Neural cell (in vitro differentiated cells): ENCODE measurements around the gene DNAJB8.

Experiments
- EP300 ChIP-seq: fragments of 450-650 bp; conservative IDR thresholded peaks from 2 replicates; pipeline ENCODE4 v1.6.1; 2014; ENCODE audit warnings: antibody characterized with exemption, mild to moderate bottlenecking, moderate library complexity; ENCODE audit not compliant: poor library complexity, severe bottlenecking
- EZH2 ChIP-seq: fragments of 200-600, 300-800 bp; shearing (Covaris generic), sonication (generic); IDR thresholded peaks from 2 replicates; pipeline ENCODE4 v1.6.1; 2014; ENCODE audit warnings: antibody characterized with exemption, low read length, borderline replicate concordance, mild to moderate bottlenecking; ENCODE audit not compliant: insufficient read depth, poor library complexity, severe bottlenecking
- POLR2AphosphoS5 ChIP-seq: IDR thresholded peaks from 2 replicates; pipeline ENCODE4 v1.6.1; 2012
- SMC3 ChIP-seq: fragments of 450-650 bp; conservative IDR thresholded peaks from 2 replicates; pipeline ENCODE4 v1.6.1; 2014; ENCODE audit warnings: antibody characterized with exemption, mild to moderate bottlenecking, moderate library complexity; ENCODE audit not compliant: poor library complexity
- TF ChIP-seq, protein P1 (sequence below): fragments of 450-650 bp; IDR thresholded peaks from 2 replicates; pipeline ENCODE4 v1.5.1; 2014; ENCODE audit warnings: antibody characterized with exemption, mild to moderate bottlenecking, moderate library complexity; ENCODE audit not compliant: poor library complexity, severe bottlenecking

DNA sequence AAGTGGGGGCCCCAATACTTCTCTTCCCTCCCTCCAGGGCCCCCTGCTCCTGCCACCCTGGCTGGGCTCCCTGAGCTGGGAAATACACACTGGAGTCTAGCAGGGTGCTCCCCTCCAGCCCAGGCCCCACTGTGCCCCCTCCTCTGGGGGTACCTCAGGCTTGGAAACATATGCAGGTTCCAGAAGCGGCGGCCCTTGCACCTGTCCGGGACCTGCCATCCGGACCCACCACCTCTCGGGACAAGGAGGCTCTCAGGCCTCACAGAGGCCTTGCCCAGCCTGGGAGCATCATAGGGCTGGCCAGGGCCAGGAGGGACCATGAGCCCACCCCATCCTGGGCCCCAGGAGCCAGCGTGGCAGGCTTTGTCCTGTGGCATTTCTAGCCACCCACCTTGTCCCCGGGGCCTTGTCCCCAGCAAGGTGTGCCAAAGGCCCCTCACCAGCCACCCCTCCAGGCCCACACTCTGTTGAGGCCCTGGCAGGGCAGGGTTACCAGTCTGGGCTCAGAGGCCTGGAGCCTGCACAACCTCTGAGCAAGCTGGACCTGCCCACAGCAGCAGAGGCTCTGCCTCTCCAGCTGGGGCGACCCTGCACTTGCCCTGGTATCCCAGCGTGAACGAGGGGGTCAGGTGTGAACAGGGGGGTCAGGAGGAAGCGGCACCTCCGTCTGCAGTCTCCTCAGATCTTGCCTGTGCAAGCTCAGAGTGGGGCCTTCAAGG is 45.8 kb downstream of the DNAJB8 start:
- TF ChIP-seq, protein P1, sequence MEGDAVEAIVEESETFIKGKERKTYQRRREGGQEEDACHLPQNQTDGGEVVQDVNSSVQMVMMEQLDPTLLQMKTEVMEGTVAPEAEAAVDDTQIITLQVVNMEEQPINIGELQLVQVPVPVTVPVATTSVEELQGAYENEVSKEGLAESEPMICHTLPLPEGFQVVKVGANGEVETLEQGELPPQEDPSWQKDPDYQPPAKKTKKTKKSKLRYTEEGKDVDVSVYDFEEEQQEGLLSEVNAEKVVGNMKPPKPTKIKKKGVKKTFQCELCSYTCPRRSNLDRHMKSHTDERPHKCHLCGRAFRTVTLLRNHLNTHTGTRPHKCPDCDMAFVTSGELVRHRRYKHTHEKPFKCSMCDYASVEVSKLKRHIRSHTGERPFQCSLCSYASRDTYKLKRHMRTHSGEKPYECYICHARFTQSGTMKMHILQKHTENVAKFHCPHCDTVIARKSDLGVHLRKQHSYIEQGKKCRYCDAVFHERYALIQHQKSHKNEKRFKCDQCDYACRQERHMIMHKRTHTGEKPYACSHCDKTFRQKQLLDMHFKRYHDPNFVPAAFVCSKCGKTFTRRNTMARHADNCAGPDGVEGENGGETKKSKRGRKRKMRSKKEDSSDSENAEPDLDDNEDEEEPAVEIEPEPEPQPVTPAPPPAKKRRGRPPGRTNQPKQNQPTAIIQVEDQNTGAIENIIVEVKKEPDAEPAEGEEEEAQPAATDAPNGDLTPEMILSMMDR = no peak
- no peak for TF ChIP-seq EZH2
- TF ChIP-seq POLR2AphosphoS5 = no peak
- no peak for TF ChIP-seq SMC3
- no peak for TF ChIP-seq EP300
